HepG2 (cell line): ENCODE data around the gene HAPLN3. TPM values are rescaled to one million over a fixed set of nuclear protein-coding genes. Genes with fewer than 3 reads are reported as not detected.

ENCODE experiments used
- ATAC-seq: fragments of 200-7000 bp; cut with Tn5 transposase; 3 replicates; pipeline ENCODE4 v1.9.1; 2020; ENCODE audit warnings: mild to moderate bottlenecking, moderate library complexity
- BruUV-seq: library from RNA; stranded (reverse); fragments of 400-500 nt; replicated peaks from 2 replicates; lab custom pipeline; 2021; lab: Mats Ljungman, UMichigan
- CTCF ChIA-PET: fragments of 300-600 bp; formaldehyde crosslinking; extraction: SDS; loops from one replicate; lab custom pipeline; 2021; ENCODE audit warnings: low total read pairs, inconsistent platforms, low intra/inter-chr PET ratio; lab: Yijun Ruan, JAX
- POLR2A ChIA-PET: fragments of 350-600 bp; sonication (Branson Sonifier 250); formaldehyde crosslinking; loops from one replicate; lab custom pipeline; 2020; ENCODE audit warnings: antibody characterized with exemption, inconsistent platforms; lab: Yijun Ruan, JAX
- DNase-seq: peaks from one replicate; pipeline ENCODE4 v3.0.0-alpha.2; 2015; ENCODE audit warnings: low spot score
- FAIRE-seq: peaks from 3 replicates; lab custom pipeline; 2011; peaks lifted over from hg19 to GRCh38; lab: Jason Lieb, UNC
- H2AFZ ChIP-seq: one replicate; pipeline ENCODE4 v1.6.1; 2011; ENCODE audit warnings: low read length, inconsistent platforms
- H3K27ac ChIP-seq: fragments of 300-600 bp; 3 replicates; pipeline ENCODE4 v1.8.0; 2011; ENCODE audit warnings: mixed run types, mild to moderate bottlenecking, mixed read lengths, low read length, inconsistent platforms; ENCODE audit not compliant: insufficient read depth; ENCODE audit errors: extremely low read length
- H3K27me3 ChIP-seq, 2 experiments: fragments of 200-600 bp in 1 of 2; 2 replicates in 1 of 2; 3 replicates in 1 of 2; pipeline versions ENCODE4 v1.6.0 to v1.8.0; 2011; ENCODE audit warnings: low read length in 2 of 2, mild to moderate bottlenecking in 2 of 2, moderate library complexity in 2 of 2, inconsistent platforms in 1 of 2; ENCODE audit not compliant: insufficient read depth in 2 of 2, control insufficient read depth in 1 of 2
- H3K36me3 ChIP-seq, 2 experiments: fragments of 200-600 bp in 1 of 2; replicated peaks in 1 of 2; 2 replicates in 1 of 2; 3 replicates in 1 of 2; pipeline versions ENCODE4 v1.5.1 to v1.8.0; 2011; ENCODE audit warnings: low read length in 2 of 2, inconsistent platforms in 1 of 2; ENCODE audit not compliant: insufficient read depth in 2 of 2, control insufficient read depth in 1 of 2
- H3K4me1 ChIP-seq: 2 replicates; pipeline ENCODE4 v1.5.1; 2012; ENCODE audit warnings: low read length, inconsistent platforms; ENCODE audit not compliant: insufficient read depth
- H3K4me2 ChIP-seq: 2 replicates; pipeline ENCODE4 v1.6.0; 2011; ENCODE audit warnings: low read depth, low read length, inconsistent platforms
- H3K4me3 ChIP-seq, 3 experiments: fragments of 200-600 bp in 1 of 3; sonication (generic), shearing (Covaris generic) in 1 of 3; replicated peaks in 1 of 3; 2 replicates each; pipeline ENCODE4 v1.5.1; 2011 to 2016; ENCODE audit warnings: low read length in 3 of 3, inconsistent platforms in 2 of 3, low read depth in 2 of 3, mild to moderate bottlenecking in 2 of 3, control low read depth in 1 of 3, mixed read lengths in 1 of 3; ENCODE audit not compliant: insufficient read depth in 1 of 3
- H3K79me2 ChIP-seq: one replicate; pipeline ENCODE4 v1.6.1; 2011; ENCODE audit warnings: low read length, inconsistent platforms; ENCODE audit not compliant: insufficient read depth
- H3K9ac ChIP-seq: 2 replicates; pipeline ENCODE4 v1.6.0; 2011; ENCODE audit warnings: mild to moderate bottlenecking, low read depth, low read length, inconsistent platforms; ENCODE audit not compliant: insufficient read depth
- H3K9me3 ChIP-seq: 2 replicates; pipeline ENCODE4 v1.5.1; 2012; ENCODE audit warnings: mild to moderate bottlenecking, low read length
- H4K20me1 ChIP-seq: 2 replicates; pipeline ENCODE4 v1.6.0; 2011; ENCODE audit warnings: inconsistent platforms, mild to moderate bottlenecking, low read length, moderate library complexity; ENCODE audit not compliant: insufficient read depth
- ATF2 ChIP-seq: sonication (generic); formaldehyde crosslinking; IDR thresholded peaks from 2 replicates; pipeline ENCODE4 v1.4.0; 2020; ENCODE audit warnings: missing genetic modification reagents
- CEBPB ChIP-seq: IDR thresholded peaks from 2 replicates; pipeline ENCODE4 v1.6.1; 2011; ENCODE audit warnings: low read depth, low read length, improper control_type of control experiment, borderline replicate concordance
- CENPX ChIP-seq: sonication (generic); formaldehyde crosslinking; IDR thresholded peaks from 2 replicates; pipeline ENCODE4 v1.9.0; 2021; ENCODE audit warnings: mild to moderate bottlenecking, missing genetic modification reagents, moderate library complexity
- EHMT2 ChIP-seq: fragments of 200-600 bp; sonication (generic); IDR thresholded peaks from 2 replicates; pipeline ENCODE4 v1.7.0; 2017; ENCODE audit warnings: antibody characterized with exemption, low read depth, low read length, borderline replicate concordance
- EZH2 ChIP-seq: conservative IDR thresholded peaks from 2 replicates; pipeline ENCODE4 v1.6.1; 2012; ENCODE audit warnings: mild to moderate bottlenecking, low read depth, low read length, moderate library complexity
- GFI1 ChIP-seq: sonication (generic); formaldehyde crosslinking; IDR thresholded peaks from 2 replicates; pipeline ENCODE4 v1.5.0; 2020; ENCODE audit warnings: missing genetic modification reagents, mild to moderate bottlenecking, borderline replicate concordance
- LCORL ChIP-seq, 2 experiments: fragments of 450-650 bp in 1 of 2; sonication (generic) in 1 of 2; formaldehyde crosslinking in 1 of 2; IDR thresholded peaks; 2 replicates each; pipeline versions ENCODE4 v1.5.0 to v1.6.1; 2017 to 2020; ENCODE audit warnings: antibody characterized with exemption in 1 of 2, missing genetic modification reagents in 1 of 2
- PAXIP1 ChIP-seq: sonication (generic); formaldehyde crosslinking; conservative IDR thresholded peaks from 2 replicates; pipeline ENCODE4 v1.4.0; 2020; ENCODE audit warnings: mild to moderate bottlenecking, missing genetic modification reagents, moderate library complexity
- PREB ChIP-seq: sonication (generic); formaldehyde crosslinking; IDR thresholded peaks from 2 replicates; pipeline ENCODE4 v1.4.0; 2020; ENCODE audit warnings: missing genetic modification reagents
- SALL1 ChIP-seq: sonication (generic); formaldehyde crosslinking; IDR thresholded peaks from 2 replicates; pipeline ENCODE4 v1.8.0; 2022; ENCODE audit warnings: mild to moderate bottlenecking, missing genetic modification reagents
- SATB2 ChIP-seq: sonication (generic); formaldehyde crosslinking; IDR thresholded peaks from 2 replicates; pipeline ENCODE4 v1.5.0; 2020; ENCODE audit warnings: missing genetic modification reagents
- SNAI1 ChIP-seq: sonication (generic); formaldehyde crosslinking; IDR thresholded peaks from 2 replicates; pipeline ENCODE4 v1.5.0; 2020; ENCODE audit warnings: mild to moderate bottlenecking, missing genetic modification reagents, borderline replicate concordance
- SOX5 ChIP-seq: IDR thresholded peaks from 2 replicates; pipeline ENCODE4 v1.6.1; 2016; ENCODE audit warnings: borderline replicate concordance
- WIZ ChIP-seq: sonication (generic); formaldehyde crosslinking; IDR thresholded peaks from 2 replicates; pipeline ENCODE4 v1.5.1; 2020; ENCODE audit warnings: mild to moderate bottlenecking, missing genetic modification reagents
- ZNF672 ChIP-seq: sonication (generic); formaldehyde crosslinking; IDR thresholded peaks from 2 replicates; pipeline ENCODE4 v1.8.1; 2022; ENCODE audit warnings: missing genetic modification reagents
- ZNF792 ChIP-seq: IDR thresholded peaks from 2 replicates; pipeline ENCODE4 v1.6.1; 2016
- ZSCAN22 ChIP-seq: sonication (generic); formaldehyde crosslinking; IDR thresholded peaks from 2 replicates; pipeline ENCODE4 v1.4.0; 2020; ENCODE audit warnings: mild to moderate bottlenecking, missing genetic modification reagents
- WGBS: methylation state at CpG from one replicate; pipeline ENCODE4 v1.1.6; 2017; ENCODE audit warnings: low lambda C conversion rate; 5-methylcytosine and 5-hydroxymethylcytosine counted together
- in situ Hi-C: cut with HindIII; loops from 2 replicates; pipeline ENCODE4 v1.10.0; 2017; ENCODE audit warnings: low pct_unique_long_range_greater_than_20kb; ENCODE audit not compliant: extremely low pct_ligation_motif_present
- intact Hi-C: fragments of 100-400 bp; cut with micrococcal nuclease; formaldehyde crosslinking; loops from one replicate; pipeline ENCODE4 v1.10.0; 2022; ENCODE audit not compliant: unreplicated experiment
- polyA plus RNA-seq, 8 experiments: library from polyadenylated mRNA; depleted of rRNA in 3 of 8; stranded (reverse) in 7 of 8; unstranded in 1 of 8; fragments of >200 nt; fragmentation: Illumina TruSeq in 4 of 8; extraction: Trizol in 4 of 8; gene quantifications; 2 replicates each; pipeline versions ENCODE4 v1.2.1 to v1.2.3, GENCODE V29; 2011 to 2016; ENCODE audit warnings: low read depth in 4 of 8, missing spikeins in 1 of 8, mixed read lengths in 1 of 8; ENCODE audit not compliant: insufficient read depth in 1 of 8
- total RNA-seq, 5 experiments: library from RNA; depleted of rRNA; stranded (reverse); fragments of >200 nt; fragmentation: Illumina TruSeq; extraction: Trizol; gene quantifications; 2 replicates each; pipeline ENCODE4 v1.2.3, GENCODE V29; 2016; ENCODE audit warnings: low read depth in 1 of 5

Gene HAPLN3
- total and polyA plus RNA-seq, 2 of the 13 experiments (the other 11 are each of a cell fraction or from before 2014, with no cell fraction given) = 0.09 TPM; not detected in 1

GRCh38 chr15:88932875-88933330 lies 37.6 kb upstream of the HAPLN3 start (continued):
- TF ChIP-seq ZSCAN22 (CRISPR knock-in tag) (no peak), SNAI1 (CRISPR knock-in tag) (no peak), CENPX (no peak), EZH2 (no peak), SATB2 (no peak), EHMT2 (no peak), PREB (CRISPR knock-in tag) (no peak), SALL1 (CRISPR knock-in tag) (no peak), ATF2 (CRISPR knock-in tag) (no peak)

GRCh38 chr15:88932271-88932874 lies 37.0 kb upstream of the HAPLN3 start:
- Histone ChIP-seq H3K9ac (no peak overlapping the region), H2AFZ (no peak overlapping the region), H3K4me2 (peak overlapping the region; percentile 37), H3K27me3 (no peaks in the 10 kb centered on the region), H3K4me1 (peaks cover 26% of the 10 kb centered on the region), H3K27ac (no peak overlapping the region), H3K79me2 (no peaks in the 10 kb centered on the region), H3K36me3 (no peaks in the 10 kb centered on the region), H3K4me3 (no peak overlapping the region), H4K20me1 (no peaks in the 10 kb centered on the region), H3K9me3 (no peaks in the 10 kb centered on the region)
- ATAC-seq (peak; percentile 79), FAIRE-seq (peak; percentile 69), DNase-seq (peak; percentile 81)
- ChIA-PET CTCF (no interaction called here), POLR2A (no interaction called here)
- in situ Hi-C loops = no loop called here
- intact Hi-C loops = no loop called here
- 0% methylated on average over 3 of the region's 4 CpGs for WGBS
- no TSS peak for BruUV-seq
- TF ChIP-seq PAXIP1 (CRISPR knock-in tag) (0 out of 2 replicates have a peak, but pooled peaks have one; percentile 19), CEBPB (no peak), ZNF792 (CRISPR knock-in tag) (peak; percentile 97), ZNF672 (CRISPR knock-in tag) (no peak), SOX5 (CRISPR knock-in tag) (peak; percentile 45; the same call in 1 of the 2 replicates), LCORL (IDR thresholded peaks at IDR 0.05) (no peak), LCORL (CRISPR knock-in tag; IDR thresholded peaks at IDR 0.05) (0 out of 2 replicates have a peak, but pooled peaks have one; percentile 41), GFI1 (no peak), WIZ (CRISPR knock-in tag) (no peak)
